Activated CD4-positive, alpha-beta T cell treated with anti-CD3 and anti-CD28 coated beads, Interleukin-2, amount 50 U/mL, for 16 hours (primary cell): ENCODE data around the gene BCORL1.

Source experiments
- DNase-seq: peaks from one replicate; pipeline ENCODE4 v3.0.0-alpha.2; 2020

BCORL1 gene

GRCh38 chrX:130097507-130098209 is 115.2 kb downstream of the BCORL1 start:
- DNase-seq, result no peak

GRCh38 chrX:130098210-130098552 is 115.7 kb downstream of the BCORL1 start:
- no peak for DNase-seq

- no peak for DNase-seq
Observed at GRCh38 chrX:130100180-130100579, 117.7 kb downstream of the BCORL1 start.

DNA sequence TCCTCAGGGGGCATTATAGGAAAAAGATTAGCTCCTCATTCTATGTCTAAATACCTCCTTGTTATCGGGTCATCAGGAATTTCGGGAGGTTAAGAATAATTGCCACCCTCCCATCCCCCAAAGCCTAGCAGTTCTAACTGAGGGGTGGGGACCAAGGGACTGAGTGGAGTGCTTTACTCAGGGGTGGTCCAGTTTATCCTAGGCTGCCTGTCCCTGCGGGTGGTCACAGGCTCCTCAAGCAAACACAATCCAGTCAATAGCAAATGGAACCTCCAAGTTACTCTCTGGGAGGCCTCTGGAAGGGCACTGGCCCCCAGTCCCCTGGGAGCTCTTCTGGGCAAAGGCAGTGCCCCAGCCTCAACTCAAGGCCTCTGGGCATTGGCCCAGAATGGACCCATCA is 121.2 kb downstream of the BCORL1 start:
- no peak for DNase-seq

- no peak for DNase-seq
Observed at GRCh38 chrX:130105244-130105643, 122.8 kb downstream of the BCORL1 start.

GRCh38 chrX:130106071-130106470 is 123.6 kb downstream of the BCORL1 start:
- DNase-seq, result no peak
